Measurements from ENCODE around the gene HTR6.

GRCh38 chr1:19730232-19730631, 65.6 kb downstream of the HTR6 start:
- TF ChIP-seq CTCF (conservative IDR thresholded peaks at IDR 0.05 in 1 of 2, IDR thresholded peaks at IDR 0.05 in 1 of 2; ENCODE audit: low read depth in 1 of 2, low read length in 2 of 2): no peak
- TF ChIP-seq EZH2 (IDR thresholded peaks at IDR 0.05; ENCODE audit: low read length, missing control alignments): no peak

All from fibroblast of lung (primary cell).